ENCODE data around the gene ATXN7L2. TPM values are rescaled to one million over a fixed set of nuclear protein-coding genes. Genes with fewer than 3 reads are reported as not detected.

The ATXN7L2 gene
- polyA plus RNA-seq, 1 donor from 2014 or later = 16.9 TPM

- Histone ChIP-seq H3K36me3 (ENCODE audit: insufficient read depth, low read length) (no peaks in the 10 kb centered on the region), H4K20me1 (ENCODE audit: insufficient read depth) (no peaks in the 10 kb centered on the region), H3K9me3 (ENCODE audit: low read length) (no peaks in the 10 kb centered on the region), H3K9ac (ENCODE audit: low read length) (no peak overlapping the region), H2AFZ (ENCODE audit: low read depth, low read length) (no peak overlapping the region), H3K4me2 (ENCODE audit: low read length) (no peak overlapping the region), H3K79me2 (replicated peaks; ENCODE audit: insufficient read depth, low read length) (no peaks in the 10 kb centered on the region), H3K9me2 (ENCODE audit: insufficient read depth, low read length) (no peaks in the 10 kb centered on the region), H3F3A (ENCODE audit: insufficient read depth, low read length, poor library complexity, severe bottlenecking) (no peaks in the 10 kb centered on the region), H3K4me3 (ENCODE audit: low read length) (no peak overlapping the region), H3K27ac (ENCODE audit: low read length) (no peak overlapping the region), H3K27me3 (ENCODE audit: insufficient read depth, low read depth, low read length) (peaks cover 76% of the 10 kb centered on the region)
- no peak for TF ChIP-seq MXI1 (conservative IDR thresholded peaks at IDR 0.05; ENCODE audit: poor library complexity, severe bottlenecking)
- no peak for TF ChIP-seq RAD21 (conservative IDR thresholded peaks at IDR 0.05)
- no peak for TF ChIP-seq SMC3 (conservative IDR thresholded peaks at IDR 0.05; ENCODE audit: poor library complexity)
- TF ChIP-seq EP300 (conservative IDR thresholded peaks at IDR 0.05; ENCODE audit: poor library complexity, severe bottlenecking) = no peak
- no peak for TF ChIP-seq POLR2AphosphoS5 (IDR thresholded peaks at IDR 0.05)
- no peak for TF ChIP-seq TAF1 (IDR thresholded peaks at IDR 0.05; ENCODE audit: low read depth)
- TF ChIP-seq EZH2 (IDR thresholded peaks at IDR 0.05; ENCODE audit: borderline replicate concordance, insufficient read depth, low read length, poor library complexity, severe bottlenecking) = no peak
- TF ChIP-seq, protein P1, sequence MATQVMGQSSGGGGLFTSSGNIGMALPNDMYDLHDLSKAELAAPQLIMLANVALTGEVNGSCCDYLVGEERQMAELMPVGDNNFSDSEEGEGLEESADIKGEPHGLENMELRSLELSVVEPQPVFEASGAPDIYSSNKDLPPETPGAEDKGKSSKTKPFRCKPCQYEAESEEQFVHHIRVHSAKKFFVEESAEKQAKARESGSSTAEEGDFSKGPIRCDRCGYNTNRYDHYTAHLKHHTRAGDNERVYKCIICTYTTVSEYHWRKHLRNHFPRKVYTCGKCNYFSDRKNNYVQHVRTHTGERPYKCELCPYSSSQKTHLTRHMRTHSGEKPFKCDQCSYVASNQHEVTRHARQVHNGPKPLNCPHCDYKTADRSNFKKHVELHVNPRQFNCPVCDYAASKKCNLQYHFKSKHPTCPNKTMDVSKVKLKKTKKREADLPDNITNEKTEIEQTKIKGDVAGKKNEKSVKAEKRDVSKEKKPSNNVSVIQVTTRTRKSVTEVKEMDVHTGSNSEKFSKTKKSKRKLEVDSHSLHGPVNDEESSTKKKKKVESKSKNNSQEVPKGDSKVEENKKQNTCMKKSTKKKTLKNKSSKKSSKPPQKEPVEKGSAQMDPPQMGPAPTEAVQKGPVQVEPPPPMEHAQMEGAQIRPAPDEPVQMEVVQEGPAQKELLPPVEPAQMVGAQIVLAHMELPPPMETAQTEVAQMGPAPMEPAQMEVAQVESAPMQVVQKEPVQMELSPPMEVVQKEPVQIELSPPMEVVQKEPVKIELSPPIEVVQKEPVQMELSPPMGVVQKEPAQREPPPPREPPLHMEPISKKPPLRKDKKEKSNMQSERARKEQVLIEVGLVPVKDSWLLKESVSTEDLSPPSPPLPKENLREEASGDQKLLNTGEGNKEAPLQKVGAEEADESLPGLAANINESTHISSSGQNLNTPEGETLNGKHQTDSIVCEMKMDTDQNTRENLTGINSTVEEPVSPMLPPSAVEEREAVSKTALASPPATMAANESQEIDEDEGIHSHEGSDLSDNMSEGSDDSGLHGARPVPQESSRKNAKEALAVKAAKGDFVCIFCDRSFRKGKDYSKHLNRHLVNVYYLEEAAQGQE (IDR thresholded peaks at IDR 0.05; ENCODE audit: borderline replicate concordance) = no peak
- no peak for TF ChIP-seq CTCF (IDR thresholded peaks at IDR 0.05; ENCODE audit: poor library complexity, severe bottlenecking)
Observed at GRCh38 chr1:109468061-109468460, 15.6 kb upstream of the ATXN7L2 start.

GRCh38 chr1:109468903-109469302, 14.8 kb upstream of the ATXN7L2 start:
- no peak overlapping the region for H3K4me2 ChIP-seq (ENCODE audit: low read length)

More at GRCh38 chr1:109468903-109469302, 14.8 kb upstream of the ATXN7L2 start:
- no peak overlapping the region for H3K9ac ChIP-seq (ENCODE audit: low read length)
- no peak overlapping the region for H3K4me3 ChIP-seq (ENCODE audit: low read length)
- H3F3A ChIP-seq (ENCODE audit: insufficient read depth, low read length, poor library complexity, severe bottlenecking) = no peaks in the 10 kb centered on the region
- no peaks in the 10 kb centered on the region for H3K36me3 ChIP-seq (ENCODE audit: insufficient read depth, low read length)
- H3K27ac ChIP-seq (ENCODE audit: low read length) = no peak overlapping the region
- no peaks in the 10 kb centered on the region for H4K20me1 ChIP-seq (ENCODE audit: insufficient read depth)
- H3K9me3 ChIP-seq (ENCODE audit: low read length) = no peaks in the 10 kb centered on the region
- TF ChIP-seq MXI1 (conservative IDR thresholded peaks at IDR 0.05; ENCODE audit: poor library complexity, severe bottlenecking) = no peak
- TF ChIP-seq POLR2AphosphoS5 (IDR thresholded peaks at IDR 0.05) = no peak
- no peak for TF ChIP-seq EZH2 (IDR thresholded peaks at IDR 0.05; ENCODE audit: borderline replicate concordance, insufficient read depth, low read length, poor library complexity, severe bottlenecking)
- TF ChIP-seq, protein P1 (IDR thresholded peaks at IDR 0.05; ENCODE audit: borderline replicate concordance) = no peak
- no peak for TF ChIP-seq RAD21 (conservative IDR thresholded peaks at IDR 0.05)
- no peak for TF ChIP-seq TAF1 (IDR thresholded peaks at IDR 0.05; ENCODE audit: low read depth)
- no peak overlapping the region for H2AFZ ChIP-seq (ENCODE audit: low read depth, low read length)
- peaks cover 73% of the 10 kb centered on the region for H3K27me3 ChIP-seq (ENCODE audit: insufficient read depth, low read depth, low read length)
- no peaks in the 10 kb centered on the region for H3K9me2 ChIP-seq (ENCODE audit: insufficient read depth, low read length)
- H3K79me2 ChIP-seq (replicated peaks; ENCODE audit: insufficient read depth, low read length) = no peaks in the 10 kb centered on the region
